ENCODE measurements around the gene EGF. TPM values are rescaled to one million over a fixed set of nuclear protein-coding genes. Genes with fewer than 3 reads are reported as not detected.

The EGF gene
- polyA plus RNA-seq, 1 donor from 2014 or later: not detected

DNA sequence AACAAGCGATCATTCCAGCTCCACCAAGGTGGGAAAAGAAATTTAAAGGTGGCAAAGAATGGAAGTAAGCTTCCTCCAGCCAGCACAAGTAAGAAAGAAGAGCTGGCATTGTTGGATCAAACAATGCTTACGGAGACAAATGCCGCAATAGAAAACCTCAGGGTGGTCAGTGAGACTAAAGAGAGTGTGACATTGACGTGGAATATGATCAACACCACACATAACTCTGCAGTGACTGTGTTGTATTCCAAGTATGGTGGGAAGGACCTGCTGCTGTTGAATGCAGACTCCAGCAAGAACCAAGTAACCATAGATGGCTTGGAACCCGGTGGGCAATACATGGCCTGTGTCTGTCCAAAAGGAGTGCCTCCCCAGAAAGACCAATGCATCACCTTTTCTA, 42.6 kb upstream of the EGF start:
- Histone ChIP-seq H4K20me1 (ENCODE audit: insufficient read depth) (no peaks in the 10 kb centered on the region), H3F3A (ENCODE audit: insufficient read depth, low read length, poor library complexity, severe bottlenecking) (no peaks in the 10 kb centered on the region), H3K27ac (ENCODE audit: low read length) (no peak overlapping the region), H3K36me3 (ENCODE audit: insufficient read depth, low read length) (no peaks in the 10 kb centered on the region), H3K27me3 (ENCODE audit: insufficient read depth, low read depth, low read length) (no peaks in the 10 kb centered on the region), H3K4me2 (ENCODE audit: low read length) (no peak overlapping the region), H3K9me2 (ENCODE audit: insufficient read depth, low read length) (no peaks in the 10 kb centered on the region), H3K9me3 (ENCODE audit: low read length) (no peaks in the 10 kb centered on the region), H2AFZ (ENCODE audit: low read depth, low read length) (no peak overlapping the region), H3K79me2 (replicated peaks; ENCODE audit: insufficient read depth, low read length) (no peaks in the 10 kb centered on the region), H3K9ac (ENCODE audit: low read length) (no peak overlapping the region), H3K4me3 (ENCODE audit: low read length) (no peak overlapping the region)
- TF ChIP-seq RAD21 (conservative IDR thresholded peaks at IDR 0.05) (no peak), MXI1 (conservative IDR thresholded peaks at IDR 0.05; ENCODE audit: poor library complexity, severe bottlenecking) (no peak), EZH2 (IDR thresholded peaks at IDR 0.05; ENCODE audit: borderline replicate concordance, insufficient read depth, low read length, poor library complexity, severe bottlenecking) (no peak), CTCF (IDR thresholded peaks at IDR 0.05; ENCODE audit: poor library complexity, severe bottlenecking) (no peak), SMC3 (conservative IDR thresholded peaks at IDR 0.05; ENCODE audit: poor library complexity) (no peak), POLR2AphosphoS5 (IDR thresholded peaks at IDR 0.05) (no peak), EP300 (conservative IDR thresholded peaks at IDR 0.05; ENCODE audit: poor library complexity, severe bottlenecking) (no peak)
- TF ChIP-seq, protein P1, sequence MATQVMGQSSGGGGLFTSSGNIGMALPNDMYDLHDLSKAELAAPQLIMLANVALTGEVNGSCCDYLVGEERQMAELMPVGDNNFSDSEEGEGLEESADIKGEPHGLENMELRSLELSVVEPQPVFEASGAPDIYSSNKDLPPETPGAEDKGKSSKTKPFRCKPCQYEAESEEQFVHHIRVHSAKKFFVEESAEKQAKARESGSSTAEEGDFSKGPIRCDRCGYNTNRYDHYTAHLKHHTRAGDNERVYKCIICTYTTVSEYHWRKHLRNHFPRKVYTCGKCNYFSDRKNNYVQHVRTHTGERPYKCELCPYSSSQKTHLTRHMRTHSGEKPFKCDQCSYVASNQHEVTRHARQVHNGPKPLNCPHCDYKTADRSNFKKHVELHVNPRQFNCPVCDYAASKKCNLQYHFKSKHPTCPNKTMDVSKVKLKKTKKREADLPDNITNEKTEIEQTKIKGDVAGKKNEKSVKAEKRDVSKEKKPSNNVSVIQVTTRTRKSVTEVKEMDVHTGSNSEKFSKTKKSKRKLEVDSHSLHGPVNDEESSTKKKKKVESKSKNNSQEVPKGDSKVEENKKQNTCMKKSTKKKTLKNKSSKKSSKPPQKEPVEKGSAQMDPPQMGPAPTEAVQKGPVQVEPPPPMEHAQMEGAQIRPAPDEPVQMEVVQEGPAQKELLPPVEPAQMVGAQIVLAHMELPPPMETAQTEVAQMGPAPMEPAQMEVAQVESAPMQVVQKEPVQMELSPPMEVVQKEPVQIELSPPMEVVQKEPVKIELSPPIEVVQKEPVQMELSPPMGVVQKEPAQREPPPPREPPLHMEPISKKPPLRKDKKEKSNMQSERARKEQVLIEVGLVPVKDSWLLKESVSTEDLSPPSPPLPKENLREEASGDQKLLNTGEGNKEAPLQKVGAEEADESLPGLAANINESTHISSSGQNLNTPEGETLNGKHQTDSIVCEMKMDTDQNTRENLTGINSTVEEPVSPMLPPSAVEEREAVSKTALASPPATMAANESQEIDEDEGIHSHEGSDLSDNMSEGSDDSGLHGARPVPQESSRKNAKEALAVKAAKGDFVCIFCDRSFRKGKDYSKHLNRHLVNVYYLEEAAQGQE (IDR thresholded peaks at IDR 0.05; ENCODE audit: borderline replicate concordance): no peak

GRCh38 chr4:109872065-109872464, 40.6 kb upstream of the EGF start:
- H3K9me2 ChIP-seq (ENCODE audit: insufficient read depth, low read length): no peaks in the 10 kb centered on the region
- no peak overlapping the region for H3K27ac ChIP-seq (ENCODE audit: low read length)
- TF ChIP-seq EP300 (conservative IDR thresholded peaks at IDR 0.05; ENCODE audit: poor library complexity, severe bottlenecking): no peak
- no peak for TF ChIP-seq RAD21 (conservative IDR thresholded peaks at IDR 0.05)
- no peak for TF ChIP-seq POLR2AphosphoS5 (IDR thresholded peaks at IDR 0.05)
- TF ChIP-seq TAF1 (IDR thresholded peaks at IDR 0.05; ENCODE audit: low read depth): no peak
- TF ChIP-seq, protein P1 (IDR thresholded peaks at IDR 0.05; ENCODE audit: borderline replicate concordance): no peak
- no peak for TF ChIP-seq EZH2 (IDR thresholded peaks at IDR 0.05; ENCODE audit: borderline replicate concordance, insufficient read depth, low read length, poor library complexity, severe bottlenecking)
- no peak for TF ChIP-seq CTCF (IDR thresholded peaks at IDR 0.05; ENCODE audit: poor library complexity, severe bottlenecking)
- no peak for TF ChIP-seq MXI1 (conservative IDR thresholded peaks at IDR 0.05; ENCODE audit: poor library complexity, severe bottlenecking)
- TF ChIP-seq SMC3 (conservative IDR thresholded peaks at IDR 0.05; ENCODE audit: poor library complexity): no peak
- H3K4me3 ChIP-seq (ENCODE audit: low read length): no peak overlapping the region
- H3K9ac ChIP-seq (ENCODE audit: low read length): no peak overlapping the region
- no peaks in the 10 kb centered on the region for H3K36me3 ChIP-seq (ENCODE audit: insufficient read depth, low read length)
- H3K4me2 ChIP-seq (ENCODE audit: low read length): no peak overlapping the region
- H3F3A ChIP-seq (ENCODE audit: insufficient read depth, low read length, poor library complexity, severe bottlenecking): no peaks in the 10 kb centered on the region
- H2AFZ ChIP-seq (ENCODE audit: low read depth, low read length): no peak overlapping the region
- no peaks in the 10 kb centered on the region for H4K20me1 ChIP-seq (ENCODE audit: insufficient read depth)
- H3K27me3 ChIP-seq (ENCODE audit: insufficient read depth, low read depth, low read length): no peaks in the 10 kb centered on the region
- H3K79me2 ChIP-seq (replicated peaks; ENCODE audit: insufficient read depth, low read length): no peaks in the 10 kb centered on the region
- no peaks in the 10 kb centered on the region for H3K9me3 ChIP-seq (ENCODE audit: low read length)
